Activated CD4-positive, alpha-beta T cell treated with anti-CD3 and anti-CD28 coated beads, Interleukin-2, amount 10 ng/mL, durations not matched to agents 7 days and 5 days (primary cell): ENCODE results near the gene ALKBH4. TPM values are rescaled to one million over a fixed set of nuclear protein-coding genes. Genes with fewer than 3 reads are reported as not detected.
A peak's percentile ranks its signal among the peaks of the same experiment; 100 is the strongest.
"Not testable (repeated sequence)": the region's sequence is repeated elsewhere in the genome, so short reads cannot be mapped to it uniquely, and the experiment has no call there.

Source experiments
- CTCF ChIA-PET: fragments of 350-600 bp; sonication (Branson Sonifier 250); formaldehyde crosslinking; loops from one replicate; lab custom pipeline; 2021; ENCODE audit warnings: antibody characterized with exemption; lab: Charles Lee
- POLR2A ChIA-PET: fragments of 350-600 bp; sonication (Branson Sonifier 250); formaldehyde crosslinking; loops from one replicate; lab custom pipeline; 2021; ENCODE audit warnings: antibody characterized with exemption; lab: Charles Lee
- DNase-seq: peaks from one replicate; pipeline ENCODE4 v3.0.0-alpha.2; 2020
- H3K27ac Mint-ChIP-seq: one replicate; pipeline ENCODE4 v1.8.0; 2021; ENCODE audit warnings: mild to moderate bottlenecking, moderate library complexity, mixed read lengths
- H3K27me3 Mint-ChIP-seq: one replicate; pipeline ENCODE4 v1.8.0; 2021; ENCODE audit warnings: mixed read lengths
- H3K36me3 Mint-ChIP-seq: one replicate; pipeline ENCODE4 v1.8.0; 2021; ENCODE audit warnings: low read depth, mixed read lengths
- H3K4me1 Mint-ChIP-seq: one replicate; pipeline ENCODE4 v1.8.0; 2021; ENCODE audit warnings: mixed read lengths
- H3K4me3 Mint-ChIP-seq: one replicate; pipeline ENCODE4 v1.8.0; 2021; ENCODE audit warnings: mild to moderate bottlenecking, moderate library complexity, mixed read lengths
- H3K9me3 Mint-ChIP-seq: one replicate; pipeline ENCODE4 v1.8.0; 2021; ENCODE audit warnings: mixed read lengths
- microRNA-seq: library from miRNA; unstranded; fragments of <30 nt; microRNA quantifications from one replicate; pipeline ENCODE4 v1.2.0, GENCODE V29; 2021; ENCODE audit warnings: borderline microRNAs expressed, borderline replicate concordance
- total RNA-seq, 2 experiments: library from RNA; stranded (reverse); gene quantifications; one replicate each; pipeline ENCODE4 v1.2.3, GENCODE V29; 2021

Gene ALKBH4
- total RNA-seq, 2 experiments from 2014 or later, result 10.5 to 12.9 TPM

DNA sequence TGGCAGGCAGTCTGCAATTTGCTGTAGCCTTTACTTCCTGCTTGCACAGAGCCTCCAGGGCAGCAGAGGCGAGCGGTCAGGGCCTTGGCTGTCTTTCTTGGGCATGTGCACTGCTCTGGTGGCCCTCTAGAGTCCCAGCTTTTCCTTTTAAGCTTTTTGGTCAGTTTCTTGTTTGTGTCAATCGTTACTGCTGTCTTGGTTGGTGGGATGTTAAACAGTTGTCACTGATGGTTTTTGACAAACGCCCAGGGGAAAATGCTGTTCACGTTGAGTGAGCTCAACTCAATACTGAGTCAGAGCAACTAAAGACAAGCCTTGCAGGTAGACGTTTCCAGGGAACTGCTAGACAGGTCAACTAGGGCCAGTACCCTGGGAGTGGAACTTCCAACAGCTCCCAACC is 54.5 kb downstream of the ALKBH4 start:
- H3K9me3 Mint-ChIP-seq, result no peaks in the 10 kb centered on the region
- ChIA-PET CTCF (interaction anchor here (1.5 to 2.1 kb wide), 2 partner anchors 12 to 46 kb away, joined by 6 to 7 read pairs; no protein-coding TSS in a partner anchor), POLR2A (no interaction called here)
- H3K4me1 Mint-ChIP-seq, result peaks cover 31% of the 10 kb centered on the region
- no peak overlapping the region for H3K4me3 Mint-ChIP-seq
- peak overlapping the region; percentile 66 for H3K27ac Mint-ChIP-seq
- peaks cover 69% of the 10 kb centered on the region for H3K36me3 Mint-ChIP-seq
- H3K27me3 Mint-ChIP-seq, result no peaks in the 10 kb centered on the region
- DNase-seq, result no peak

DNA sequence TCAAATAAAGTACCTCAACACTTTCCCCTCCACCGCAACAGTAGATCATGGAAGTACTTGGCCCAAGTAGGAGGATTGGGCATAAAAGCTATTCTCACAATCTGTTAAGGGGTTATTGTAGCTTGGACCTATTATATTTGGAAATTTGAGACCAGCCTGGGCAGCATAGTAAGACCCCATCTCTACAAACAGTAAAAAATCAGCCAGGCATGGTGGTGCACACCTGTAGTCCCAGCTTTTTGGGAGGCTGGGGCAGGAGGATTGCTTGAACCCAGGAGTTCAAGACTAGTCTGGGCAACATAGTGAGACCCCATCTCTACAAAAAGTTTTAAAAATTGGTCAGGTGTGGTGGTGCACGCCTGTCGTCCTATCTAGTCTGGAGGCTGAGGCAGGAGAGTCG is 55.3 kb downstream of the ALKBH4 start:
- ChIA-PET CTCF (interaction anchor here (0.7 to 1.5 kb wide), 2 partner anchors 47 to 595 kb away, joined by 3 to 6 read pairs; no protein-coding TSS in a partner anchor), POLR2A (no interaction called here)
- Mint-ChIP-seq H3K4me3 (no peak overlapping the region), H3K27me3 (no peaks in the 10 kb centered on the region), H3K9me3 (no peaks in the 10 kb centered on the region), H3K27ac (no peak overlapping the region), H3K36me3 (peaks cover 68% of the 10 kb centered on the region), H3K4me1 (peaks cover 28% of the 10 kb centered on the region)
- DNase-seq, result no peak

DNA sequence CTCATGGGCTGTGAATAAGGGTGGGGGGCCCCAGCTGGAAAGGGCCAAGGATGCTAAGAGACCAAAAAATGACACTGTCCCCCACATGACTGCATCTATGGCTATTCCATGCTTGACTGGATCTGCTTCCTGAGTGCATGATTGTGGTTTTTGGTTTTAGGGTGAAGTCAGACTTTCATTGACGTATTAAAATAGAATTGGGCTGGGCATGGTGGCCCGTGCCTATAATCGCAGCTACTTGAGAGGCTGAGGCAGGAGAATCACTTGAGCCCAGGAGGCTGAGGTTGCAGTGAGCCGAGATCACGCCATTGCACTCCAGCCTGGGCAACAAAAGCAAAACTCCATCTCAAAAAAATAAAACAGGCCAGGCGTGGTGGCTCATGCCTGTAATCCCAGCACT is 56.1 kb downstream of the ALKBH4 start:
- H3K27me3 Mint-ChIP-seq, H3K9me3 Mint-ChIP-seq, POLR2A ChIA-PET, H3K27ac Mint-ChIP-seq, H3K4me3 Mint-ChIP-seq, DNase-seq: not testable (repeated sequence)
- CTCF ChIA-PET, result interaction anchor here (0.7 to 1.3 kb wide), 3 partner anchors 10 to 594 kb away, joined by 3 to 4 read pairs (median 3); no protein-coding TSS in a partner anchor
- Mint-ChIP-seq H3K4me1 (peaks cover 23% of the 10 kb centered on the region), H3K36me3 (peaks cover 62% of the 10 kb centered on the region)

DNA sequence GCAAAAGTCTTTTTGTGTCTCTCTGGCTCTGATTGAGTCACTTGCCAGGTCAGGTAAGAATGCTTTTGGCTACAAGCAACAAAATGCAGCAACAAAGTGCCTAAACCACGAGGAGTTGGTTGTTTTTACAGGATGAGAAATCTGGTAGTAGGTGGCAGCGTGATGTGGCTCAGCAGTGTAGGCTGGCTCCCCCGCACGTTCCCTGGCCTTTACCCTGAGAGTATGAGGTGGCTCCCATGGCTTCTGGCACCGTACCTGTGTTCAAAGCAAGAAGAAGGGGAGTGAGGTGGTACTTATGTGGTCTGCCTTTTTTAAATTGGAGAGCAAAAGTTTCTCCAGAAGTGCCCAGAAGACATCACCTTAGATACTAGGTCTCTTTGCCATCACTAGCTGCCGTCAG is 56.8 kb downstream of the ALKBH4 start:
- no peak for DNase-seq
- ChIA-PET CTCF (interaction anchor here (1.0 to 1.3 kb wide), 3 partner anchors 10 to 42 kb away, joined by 3 to 4 read pairs (median 3); no protein-coding TSS in a partner anchor), POLR2A (no interaction called here)
- Mint-ChIP-seq H3K27ac (no peak overlapping the region), H3K4me3 (no peak overlapping the region), H3K36me3 (peaks cover 63% of the 10 kb centered on the region), H3K4me1 (peaks cover 19% of the 10 kb centered on the region), H3K9me3 (no peaks in the 10 kb centered on the region), H3K27me3 (no peaks in the 10 kb centered on the region)

Small RNA genes lying within 50 kb of the gene (microRNA-seq; reads per million reads assigned to microRNA genes)
- 1.3 reads per million for gene MIR4467
- gene MIR5090, result 3.6 reads per million, percentile 21 among the genes with 10 or more reads in this experiment

Other genes with a start within 250 kb of the ALKBH4 start
- gene SH2B2, start 178.0 kb downstream of the ALKBH4 start, total RNA-seq, result under 1 TPM; 0.12 to 0.50 TPM
- gene SPDYE6, start 108.4 kb downstream of the ALKBH4 start, total RNA-seq, result not detected
- 10 to 100 TPM; 26.2 to 31.9 TPM for gene PRKRIP1, start 68.5 kb downstream of the ALKBH4 start, total RNA-seq
- 10 to 100 TPM; 61.2 to 63.7 TPM for gene ORAI2, start 31.3 kb downstream of the ALKBH4 start, total RNA-seq
- gene LRWD1, start 121 bp upstream of the ALKBH4 start, total RNA-seq, result 10 to 100 TPM; 18.2 to 20.5 TPM
- 10 to 100 TPM; 44.3 to 56.4 TPM for gene POLR2J, start 14.1 kb upstream of the ALKBH4 start, total RNA-seq
- 10 to 100 TPM; 23.2 to 26.9 TPM for gene RASA4B, start 52.9 kb upstream of the ALKBH4 start, total RNA-seq
- 10 to 100 TPM; 44.9 to 52.4 TPM for gene UPK3BL2, start 78.8 kb upstream of the ALKBH4 start, total RNA-seq
- under 1 TPM in 1 of 2 experiments, not detected in 1; 0.15 TPM for gene SPDYE2, start 86.4 kb upstream of the ALKBH4 start, total RNA-seq
- 10 to 100 TPM; 53.2 to 53.8 TPM for gene POLR2J3, start 107.7 kb upstream of the ALKBH4 start, total RNA-seq
- 10 to 100 TPM; 19.7 to 21.1 TPM for gene RASA4, start 151.9 kb upstream of the ALKBH4 start, total RNA-seq
- gene UPK3BL1, start 177.9 kb upstream of the ALKBH4 start, total RNA-seq, result 1 to 10 TPM in 1 of 2 experiments, not detected in 1; 9.4 TPM
- not detected for gene SPDYE2B, start 185.5 kb upstream of the ALKBH4 start, total RNA-seq
- 10 to 100 TPM; 36.6 to 37.4 TPM for gene POLR2J2, start 206.8 kb upstream of the ALKBH4 start, total RNA-seq